ENCODE results near the gene MCC.

GRCh38 chr5:113263545-113263944 lies 224.7 kb downstream of the MCC start:
- TF ChIP-seq CTCF (IDR thresholded peaks at IDR 0.05): no peak
- TF ChIP-seq POLR2A (IDR thresholded peaks at IDR 0.05): no peak

Measured in uterus (tissue), 2 donors.